ENCODE data around the gene SNX8.

DNA sequence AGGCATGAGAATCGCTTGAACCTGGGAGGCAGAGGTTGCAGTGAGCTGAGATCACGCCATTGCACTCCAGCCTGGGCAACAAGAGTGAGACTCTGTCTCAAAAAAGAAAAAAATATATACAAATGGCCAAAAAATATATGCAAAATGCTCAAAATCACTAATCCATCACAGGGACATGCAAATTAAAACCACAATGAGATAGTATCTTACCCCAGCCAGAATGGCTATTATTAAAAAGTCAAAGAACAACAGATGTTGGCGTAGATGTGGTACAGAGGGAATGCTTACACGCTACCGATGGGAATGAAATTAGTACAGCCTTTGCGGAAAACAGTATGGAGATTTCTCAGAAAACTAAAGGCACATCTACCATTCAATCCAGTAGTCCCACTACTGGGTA lies 17.4 kb downstream of the SNX8 start:
- TF ChIP-seq SMC3 (IDR thresholded peaks at IDR 0.05; ENCODE audit: low read depth, low read length) = no peak
- TF ChIP-seq, protein P1, sequence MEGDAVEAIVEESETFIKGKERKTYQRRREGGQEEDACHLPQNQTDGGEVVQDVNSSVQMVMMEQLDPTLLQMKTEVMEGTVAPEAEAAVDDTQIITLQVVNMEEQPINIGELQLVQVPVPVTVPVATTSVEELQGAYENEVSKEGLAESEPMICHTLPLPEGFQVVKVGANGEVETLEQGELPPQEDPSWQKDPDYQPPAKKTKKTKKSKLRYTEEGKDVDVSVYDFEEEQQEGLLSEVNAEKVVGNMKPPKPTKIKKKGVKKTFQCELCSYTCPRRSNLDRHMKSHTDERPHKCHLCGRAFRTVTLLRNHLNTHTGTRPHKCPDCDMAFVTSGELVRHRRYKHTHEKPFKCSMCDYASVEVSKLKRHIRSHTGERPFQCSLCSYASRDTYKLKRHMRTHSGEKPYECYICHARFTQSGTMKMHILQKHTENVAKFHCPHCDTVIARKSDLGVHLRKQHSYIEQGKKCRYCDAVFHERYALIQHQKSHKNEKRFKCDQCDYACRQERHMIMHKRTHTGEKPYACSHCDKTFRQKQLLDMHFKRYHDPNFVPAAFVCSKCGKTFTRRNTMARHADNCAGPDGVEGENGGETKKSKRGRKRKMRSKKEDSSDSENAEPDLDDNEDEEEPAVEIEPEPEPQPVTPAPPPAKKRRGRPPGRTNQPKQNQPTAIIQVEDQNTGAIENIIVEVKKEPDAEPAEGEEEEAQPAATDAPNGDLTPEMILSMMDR (conservative IDR thresholded peaks at IDR 0.05; ENCODE audit: low read depth, low read length) = no peak
- TF ChIP-seq CEBPB (IDR thresholded peaks at IDR 0.05; ENCODE audit: low read depth, low read length) = no peak
- TF ChIP-seq MAZ (IDR thresholded peaks at IDR 0.05; ENCODE audit: borderline replicate concordance, low read depth, low read length) = no peak

Data from IMR-90 (cell line).